HFF-Myc (cell line): ENCODE measurements around the gene LARP4B.

Experiments used
- DNase-seq: peaks from one replicate; pipeline ENCODE4 v3.0.0-alpha.2; 2011; ENCODE audit warnings: low read depth; ENCODE audit errors: extremely low read depth
- H3K4me3 ChIP-seq: replicated peaks from 2 replicates; pipeline ENCODE4 v1.5.1; 2011; ENCODE audit warnings: low read depth, mild to moderate bottlenecking, control low read depth, low read length
- CTCF ChIP-seq: IDR thresholded peaks from 2 replicates; pipeline ENCODE4 v1.5.1; 2012; ENCODE audit warnings: mild to moderate bottlenecking, low read depth, low read length, control low read depth; ENCODE audit errors: missing control alignments

The LARP4B gene

GRCh38 chr10:931326-932318, at the start of gene LARP4B:
Gene LARP4B, minus strand, starts transcription at chr10:931705. Its CDS starts 45,984 bp downstream, at chr10:885721.
- TF ChIP-seq CTCF, result no peak
- peak within 1 kb of the TSS; percentile 66 for H3K4me3 ChIP-seq
- DNase-seq, result peak; percentile 86

- no peak for DNase-seq
- no peak overlapping the region for H3K4me3 ChIP-seq
- no peak for TF ChIP-seq CTCF
Measured at GRCh38 chr10:980468-981093, 49.1 kb upstream of the LARP4B start.

- DNase-seq, result no peak
- H3K4me3 ChIP-seq, result no peak overlapping the region
- no peak for TF ChIP-seq CTCF
Measured at GRCh38 chr10:978826-979421, 47.4 kb upstream of the LARP4B start.

GRCh38 chr10:976316-976715, 44.8 kb upstream of the LARP4B start:
- no peak overlapping the region for H3K4me3 ChIP-seq
- TF ChIP-seq CTCF, result no peak
- DNase-seq, result no peak

GRCh38 chr10:974785-975074, 43.2 kb upstream of the LARP4B start:
- no peak for DNase-seq
- H3K4me3 ChIP-seq, result no peak overlapping the region
- no peak for TF ChIP-seq CTCF

GRCh38 chr10:974038-974784, 42.7 kb upstream of the LARP4B start:
- DNase-seq, result no peak
- no peak for TF ChIP-seq CTCF
- H3K4me3 ChIP-seq, result no peak overlapping the region
